Body of pancreas (tissue), 4 donors: ENCODE results near the gene OR2W3.

Experiments
- CTCF ChIP-seq, 7 experiments: fragments of 450-650 bp in 4 of 7; fragments of 200-600 bp in 3 of 7; sonication (generic) in 3 of 7; IDR thresholded peaks; one replicate each; pipeline ENCODE4 v1.5.1; 2016 to 2019; ENCODE audit warnings: antibody characterized with exemption in 7 of 7
- POLR2A ChIP-seq, 3 donors: fragments of 450-650 bp; IDR thresholded peaks; one replicate each; pipeline ENCODE4 v1.6.1; 2016; ENCODE audit warnings: antibody characterized with exemption in 3 of 3, mild to moderate bottlenecking in 2 of 3

GRCh38 chr1:247904122-247904521 lies 8.7 kb downstream of the OR2W3 start:
- TF ChIP-seq CTCF (IDR thresholded peaks at IDR 0.05) (no peak), POLR2A (IDR thresholded peaks at IDR 0.05) (no peak)
